RCC 7860 (cell line): ENCODE measurements around the gene WDR37.

Experiments
- DNase-seq: peaks from one replicate; pipeline ENCODE4 v3.0.0-alpha.2; 2015; ENCODE audit warnings: low spot score
- FAIRE-seq: peaks from 2 replicates; lab custom pipeline; 2012; peaks lifted over from hg19 to GRCh38; lab: Jason Lieb, UNC

The WDR37 gene

GRCh38 chr10:1122349-1122748, 66.2 kb downstream of the WDR37 start:
- FAIRE-seq = no peak
- DNase-seq = no peak

GRCh38 chr10:1123198-1123597, 67.0 kb downstream of the WDR37 start:
- no peak for DNase-seq
- FAIRE-seq = no peak

DNA sequence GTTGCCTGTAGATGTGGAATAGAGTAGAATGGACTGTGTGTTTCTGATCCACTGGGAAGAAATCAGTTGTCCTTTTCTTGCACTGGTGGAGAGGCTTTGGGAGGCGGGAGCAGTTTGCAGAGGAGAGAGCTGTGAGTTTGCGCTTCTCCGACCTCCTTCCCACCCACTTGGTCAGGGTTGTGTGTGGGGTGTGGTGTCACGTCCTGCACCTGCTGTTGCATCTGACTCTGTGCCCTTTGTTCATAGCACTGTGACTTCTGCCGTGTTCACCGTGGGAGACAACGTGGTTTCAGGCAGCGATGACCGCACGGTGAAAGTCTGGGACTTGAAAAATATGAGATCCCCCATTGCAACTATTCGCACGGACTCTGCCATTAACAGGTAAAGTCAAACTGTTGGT, 67.8 kb downstream of the WDR37 start:
- DNase-seq (no peak), FAIRE-seq (no peak)

DNA sequence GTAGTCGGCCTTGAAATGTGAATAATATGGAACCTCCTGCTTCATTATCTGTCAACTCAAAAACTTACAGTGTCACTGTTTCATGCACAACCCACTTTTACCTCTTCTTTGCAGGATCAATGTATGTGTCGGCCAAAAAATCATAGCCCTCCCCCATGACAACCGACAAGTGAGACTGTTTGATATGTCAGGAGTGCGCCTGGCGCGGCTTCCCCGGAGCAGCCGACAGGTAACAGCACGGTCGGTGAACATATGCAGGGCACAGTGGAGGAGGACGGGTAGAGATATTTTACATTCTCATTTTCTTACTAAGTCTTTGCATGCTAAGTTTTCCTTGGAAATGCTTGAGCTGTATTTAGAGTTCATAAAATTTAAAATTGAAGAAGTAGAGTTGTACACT, 68.6 kb downstream of the WDR37 start:
- no peak for FAIRE-seq
- no peak for DNase-seq

GRCh38 chr10:1126461-1126860, 70.3 kb downstream of the WDR37 start:
- FAIRE-seq (no peak), DNase-seq (no peak)

GRCh38 chr10:1127629-1128028, 71.4 kb downstream of the WDR37 start:
- no peak for FAIRE-seq

GRCh38 chr10:1128115-1128514, 71.9 kb downstream of the WDR37 start:
- DNase-seq (no peak), FAIRE-seq (no peak)

More at GRCh38 chr10:1127629-1128028, 71.4 kb downstream of the WDR37 start:
- DNase-seq = no peak

DNA sequence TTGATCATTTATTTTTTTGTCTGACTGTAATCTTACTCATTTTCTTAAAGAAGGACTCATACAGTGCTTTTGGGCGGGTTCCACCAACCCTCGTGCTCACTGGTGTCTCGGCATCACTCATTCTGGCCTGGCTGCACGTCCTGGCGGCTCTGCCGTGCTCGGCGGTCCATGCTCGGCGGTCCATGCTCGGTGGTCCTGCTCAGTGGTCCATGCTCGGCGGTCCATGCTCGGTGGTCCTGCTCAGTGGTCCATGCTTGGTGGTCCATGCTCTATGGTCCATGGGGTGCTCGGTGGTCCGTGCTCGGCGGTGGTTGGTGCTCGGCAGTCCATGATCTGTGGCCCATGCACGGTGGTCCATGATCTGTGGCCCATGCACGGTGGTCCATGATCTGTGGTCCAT, 72.5 kb downstream of the WDR37 start:
- DNase-seq (no peak), FAIRE-seq (no peak)

DNA sequence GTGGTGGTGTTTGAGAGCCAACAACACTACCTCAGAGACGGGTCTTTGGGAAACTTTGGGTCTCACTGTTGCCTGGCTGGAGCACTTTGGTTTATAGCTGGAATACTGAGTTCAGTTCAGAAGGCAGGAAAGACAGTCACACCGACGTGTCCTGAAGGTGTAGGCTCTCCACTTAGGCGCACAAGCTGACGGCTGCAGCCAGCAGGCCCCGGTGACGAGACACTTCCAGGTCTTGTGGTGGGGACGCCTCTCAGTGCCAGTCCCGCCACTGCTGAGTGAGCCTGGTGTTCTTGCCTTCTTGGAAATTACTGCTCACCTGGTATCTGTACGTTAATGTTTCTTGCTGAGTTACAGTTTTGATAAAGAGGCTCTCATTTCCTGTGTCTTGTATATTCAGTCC, 74.0 kb downstream of the WDR37 start:
- DNase-seq (no peak), FAIRE-seq (no peak)

DNA sequence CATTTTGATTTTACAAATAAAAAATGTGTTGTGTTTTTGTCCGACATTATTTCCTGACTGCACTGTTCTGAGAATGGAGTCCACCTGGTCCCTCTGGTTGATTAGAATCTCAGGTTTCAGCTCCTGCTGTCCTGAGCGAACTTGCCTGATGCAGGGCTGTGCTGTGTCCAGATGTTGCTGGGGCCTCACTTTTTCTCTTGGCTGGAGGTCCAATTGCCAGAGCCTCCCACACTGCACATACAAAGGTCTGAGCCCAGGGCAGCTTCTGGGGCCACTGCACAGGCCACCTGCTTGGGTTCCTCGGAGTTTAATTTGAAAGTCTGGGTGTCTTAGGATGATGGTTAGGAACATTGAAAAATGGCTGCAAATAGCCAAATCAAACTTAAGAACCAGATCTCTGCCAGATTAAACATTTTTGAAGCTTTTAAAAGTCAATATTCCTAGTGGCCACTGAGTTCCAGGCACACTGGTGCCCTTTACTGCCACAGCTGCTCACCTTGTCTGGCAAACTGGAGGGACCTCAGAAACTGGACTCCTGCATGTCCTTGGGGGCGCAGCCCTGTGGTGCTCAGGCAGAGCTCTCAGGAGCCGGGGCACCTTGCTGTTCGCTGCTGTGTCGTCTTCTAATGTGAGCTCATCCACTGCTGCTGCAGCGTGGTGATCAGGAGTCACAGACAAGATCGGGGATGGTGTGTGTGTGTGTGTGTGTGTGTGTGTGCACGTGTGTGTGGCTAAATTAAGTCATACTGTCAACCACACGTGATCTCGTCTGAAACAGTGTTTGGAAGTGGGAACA, 75.0 kb downstream of the WDR37 start:
- FAIRE-seq (no peak), DNase-seq (no peak)

- DNase-seq (no peak), FAIRE-seq (no peak)
Observed at GRCh38 chr10:1132584-1132983, 76.4 kb downstream of the WDR37 start.

- DNase-seq (no peak), FAIRE-seq (no peak)
Observed at GRCh38 chr10:1133495-1134045, 77.4 kb downstream of the WDR37 start.

GRCh38 chr10:1134156-1134555, 78.0 kb downstream of the WDR37 start:
- no peak for FAIRE-seq
- DNase-seq = no peak

DNA sequence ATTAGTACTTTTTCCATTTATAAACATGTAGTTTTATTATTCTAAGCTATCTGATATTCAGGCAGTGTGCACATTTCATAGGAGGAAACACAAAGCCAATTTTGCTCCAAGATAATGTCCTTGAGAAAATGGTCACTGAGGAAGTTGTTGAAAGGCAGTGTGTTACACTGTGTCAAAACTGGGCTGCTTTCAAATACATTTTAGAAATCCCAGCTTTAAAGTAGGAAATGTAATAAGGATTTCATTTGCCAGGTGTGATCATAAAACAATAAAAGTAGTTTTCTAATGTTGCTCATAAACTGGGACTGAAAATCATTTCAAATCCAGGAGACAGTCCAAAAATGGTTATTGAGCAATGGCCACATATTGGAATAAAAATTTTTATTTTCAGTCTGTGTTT, 80.1 kb downstream of the WDR37 start:
- no peak for DNase-seq
- no peak for FAIRE-seq

- FAIRE-seq = no peak
- DNase-seq = no peak
Observed at GRCh38 chr10:1137499-1138163, 81.4 kb downstream of the WDR37 start.

DNA sequence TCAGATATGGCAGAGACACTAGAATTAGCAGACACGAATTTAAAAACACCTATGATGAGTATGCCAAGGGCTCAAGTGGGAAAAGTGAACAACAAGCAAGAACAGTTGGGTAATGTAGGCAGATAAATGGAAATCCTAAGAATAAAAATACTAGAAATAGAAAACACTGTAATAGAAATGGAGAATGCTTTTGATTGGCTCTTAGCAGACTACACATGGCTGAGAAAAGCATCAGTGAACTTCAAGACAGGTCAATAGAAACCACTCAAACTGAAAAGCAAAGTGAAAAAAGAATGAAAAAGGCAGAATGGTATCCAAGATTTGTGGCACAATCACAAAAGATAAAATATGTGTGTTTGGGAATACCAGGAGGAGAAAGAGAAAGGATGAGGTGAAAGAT, 82.3 kb downstream of the WDR37 start:
- DNase-seq = no peak
- FAIRE-seq = no peak

DNA sequence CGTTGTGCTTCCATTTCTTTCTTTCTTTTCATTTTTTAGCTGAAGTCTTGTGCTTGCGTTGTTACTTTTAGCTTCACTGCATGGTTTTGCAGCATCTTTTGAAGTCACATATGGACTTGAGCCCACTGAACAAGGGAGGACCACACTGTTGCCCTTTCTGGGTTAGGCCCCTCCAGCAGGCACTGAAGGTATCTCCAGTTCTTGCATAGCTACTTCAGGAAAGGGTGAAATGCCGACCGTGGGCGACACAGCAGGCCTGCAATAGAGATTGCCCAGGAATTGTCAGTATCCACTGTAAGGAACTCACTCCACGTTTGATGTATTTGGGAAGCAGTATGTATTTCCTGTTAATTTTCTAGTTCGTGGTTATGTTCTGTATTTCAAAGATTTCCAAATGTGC, 85.1 kb downstream of the WDR37 start:
- FAIRE-seq (no peak), DNase-seq (no peak)

GRCh38 chr10:1141701-1142100, 85.5 kb downstream of the WDR37 start:
- DNase-seq = no peak
- no peak for FAIRE-seq

GRCh38 chr10:1142596-1142995, 86.4 kb downstream of the WDR37 start:
- DNase-seq (no peak), FAIRE-seq (no peak)

DNA sequence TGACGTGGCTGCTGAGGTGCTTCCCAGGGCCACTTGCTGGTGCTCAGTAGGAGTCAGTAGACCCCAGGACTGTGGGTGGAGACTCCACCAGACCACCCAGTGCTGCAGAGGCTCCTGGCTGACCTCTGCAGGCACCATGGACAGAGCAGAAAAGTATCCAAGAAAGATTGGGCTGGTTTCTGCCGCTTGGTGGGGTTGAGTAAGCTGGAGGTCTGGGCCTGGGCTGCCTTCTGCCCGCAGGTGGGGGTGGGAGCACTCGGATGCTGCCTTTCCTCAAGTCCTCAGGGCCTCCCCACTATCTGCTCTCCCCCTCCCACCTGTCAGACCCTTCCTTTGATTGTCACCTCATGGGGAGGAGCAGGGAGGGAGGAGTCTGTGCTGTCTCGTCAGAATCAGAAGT, 91.6 kb downstream of the WDR37 start:
- DNase-seq (no peak), FAIRE-seq (no peak)

DNA sequence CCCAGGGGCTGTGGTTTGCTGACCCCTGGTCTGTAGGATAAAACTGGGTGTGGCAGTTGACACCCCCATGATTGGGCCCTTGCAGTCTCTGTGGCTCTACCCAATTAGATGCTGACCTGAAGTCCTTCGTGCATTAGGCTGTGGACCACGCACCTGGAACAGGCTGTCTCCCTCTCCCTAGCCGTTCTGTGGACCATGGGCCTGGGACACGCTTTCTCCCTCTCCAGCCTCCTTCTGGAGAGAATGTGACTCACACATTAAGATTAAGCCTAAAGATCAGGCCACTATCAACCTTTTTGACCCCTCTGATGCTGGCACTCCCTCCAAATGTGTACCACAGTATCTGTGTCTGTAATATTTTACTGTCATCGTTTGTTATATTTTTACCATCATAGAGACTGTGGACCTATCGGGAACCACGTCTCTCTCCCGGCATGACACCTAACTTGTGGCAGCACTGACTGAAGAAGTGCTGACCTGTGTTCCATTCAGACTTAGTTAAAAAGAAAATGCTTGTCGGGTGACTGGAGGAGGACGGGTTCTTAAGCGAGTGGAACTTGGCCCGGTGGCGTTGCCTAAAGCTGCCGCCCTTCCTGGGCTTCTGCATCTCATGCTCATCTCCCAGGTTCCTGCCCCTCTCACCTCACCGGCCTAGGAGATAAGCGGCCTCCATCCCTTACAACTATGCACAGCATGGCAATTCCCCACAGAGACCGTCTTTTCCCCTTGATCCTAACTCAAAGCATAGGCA, 92.8 kb downstream of the WDR37 start:
- no peak for FAIRE-seq
- no peak for DNase-seq
